DND-41 (cell line): ENCODE results near the gene FLRT2.

Experiments
- ATAC-seq: fragments of 200-7000 bp; cut with Tn5 transposase; 3 replicates; pipeline ENCODE4 v1.9.1; 2021; ENCODE audit warnings: low read depth; ENCODE audit not compliant: insufficient read depth
- DNase-seq: peaks from one replicate; pipeline ENCODE4 v3.0.0-alpha.2; 2020
- H2AFZ ChIP-seq: 2 replicates; pipeline ENCODE4 v1.6.0; 2012; ENCODE audit warnings: low read depth, low read length
- H3K27ac ChIP-seq: 2 replicates; pipeline ENCODE4 v1.5.1; 2012; ENCODE audit warnings: low read length, inconsistent platforms
- H3K27me3 ChIP-seq: fragments of 200-600 bp; sonication (generic); 2 replicates; pipeline ENCODE4 v1.6.0; 2012; ENCODE audit warnings: low read length, mild to moderate bottlenecking, inconsistent platforms; ENCODE audit not compliant: insufficient read depth, poor library complexity
- H3K36me3 ChIP-seq: 2 replicates; pipeline ENCODE4 v1.5.1; 2012; ENCODE audit warnings: low read length, inconsistent platforms; ENCODE audit not compliant: insufficient read depth
- H3K4me1 ChIP-seq: 2 replicates; pipeline ENCODE4 v1.5.1; 2012; ENCODE audit warnings: mild to moderate bottlenecking, low read length; ENCODE audit not compliant: insufficient read depth
- H3K4me2 ChIP-seq: 2 replicates; pipeline ENCODE4 v1.6.0; 2012; ENCODE audit warnings: mild to moderate bottlenecking, moderate library complexity, low read length, inconsistent platforms; ENCODE audit not compliant: insufficient read depth
- H3K4me3 ChIP-seq, 2 experiments: fragments of 200-600 bp in 1 of 2; shearing (Covaris generic) in 1 of 2; 2 replicates each; pipeline ENCODE4 v1.5.1; 2012 to 2016; ENCODE audit warnings: inconsistent platforms in 2 of 2, low read length in 2 of 2, mild to moderate bottlenecking in 2 of 2, low read depth in 1 of 2, moderate library complexity in 1 of 2
- H3K79me2 ChIP-seq: 2 replicates; pipeline ENCODE4 v1.6.0; 2012; ENCODE audit warnings: low read length, inconsistent platforms; ENCODE audit not compliant: insufficient read depth
- H3K9ac ChIP-seq: 2 replicates; pipeline ENCODE4 v1.6.0; 2012; ENCODE audit warnings: low read depth, mild to moderate bottlenecking, inconsistent platforms, low read length, moderate library complexity
- H3K9me3 ChIP-seq: 2 replicates; pipeline ENCODE4 v1.5.1; 2012; ENCODE audit warnings: low read length, moderate library complexity, mild to moderate bottlenecking, inconsistent platforms; ENCODE audit not compliant: insufficient read depth, severe bottlenecking
- H4K20me1 ChIP-seq: 2 replicates; pipeline ENCODE4 v1.6.0; 2012; ENCODE audit warnings: low read length; ENCODE audit not compliant: insufficient read depth
- EZH2 ChIP-seq: IDR thresholded peaks from 3 replicates; pipeline ENCODE4 v1.6.1; 2012; ENCODE audit warnings: borderline replicate concordance, low read depth, mild to moderate bottlenecking, moderate library complexity, low read length, inconsistent platforms; ENCODE audit not compliant: severe bottlenecking
- TF ChIP-seq, protein P1 (sequence below): IDR thresholded peaks from 2 replicates; pipeline ENCODE4 v1.5.1; 2012; ENCODE audit warnings: borderline replicate concordance, low read length, moderate library complexity, mild to moderate bottlenecking; ENCODE audit not compliant: poor library complexity, severe bottlenecking; ENCODE audit errors: extremely low read depth

The FLRT2 gene

DNA sequence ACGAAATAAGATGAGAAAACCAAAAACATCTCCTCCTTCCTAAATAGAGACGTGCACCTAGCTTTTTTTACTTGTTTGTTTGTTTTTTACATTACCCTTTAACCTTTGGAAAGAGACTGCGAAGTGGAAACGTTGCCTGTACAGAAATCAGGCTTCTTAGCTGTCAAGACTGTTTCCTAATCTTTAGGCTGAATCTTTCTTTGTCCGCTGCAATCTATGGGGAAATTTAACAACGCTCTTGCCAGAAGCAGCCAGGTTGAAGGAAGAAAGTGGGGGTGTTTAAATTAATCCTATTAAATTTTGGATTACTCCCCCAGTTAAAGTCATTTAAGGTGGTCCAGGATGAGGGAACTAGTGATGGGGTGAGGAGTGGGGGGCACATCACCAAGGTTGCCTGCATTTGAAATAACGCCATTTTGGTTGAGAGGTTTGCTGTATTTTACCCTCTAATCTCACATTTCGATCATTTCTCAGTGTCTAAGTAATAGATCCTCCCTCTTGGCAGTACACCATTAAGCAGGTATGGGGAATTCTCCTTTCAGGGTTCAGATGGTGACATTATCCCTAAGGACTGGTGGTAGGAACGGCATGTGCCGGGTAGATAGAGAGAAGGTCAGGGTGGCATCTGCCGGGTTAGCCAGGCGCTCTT is 2.6 kb downstream of the FLRT2 start:
- no peaks in the 10 kb centered on the region for H3K36me3 ChIP-seq
- no peaks in the 10 kb centered on the region for H3K79me2 ChIP-seq
- DNase-seq: no peak
- no peaks in the 10 kb centered on the region for H3K27me3 ChIP-seq
- no peaks in the 10 kb centered on the region for H4K20me1 ChIP-seq
- no peak for ATAC-seq
- no peak overlapping the region for H3K4me2 ChIP-seq
- no peak overlapping the region for H3K9ac ChIP-seq
- no peak overlapping the region for H3K27ac ChIP-seq
- TF ChIP-seq, protein P1, sequence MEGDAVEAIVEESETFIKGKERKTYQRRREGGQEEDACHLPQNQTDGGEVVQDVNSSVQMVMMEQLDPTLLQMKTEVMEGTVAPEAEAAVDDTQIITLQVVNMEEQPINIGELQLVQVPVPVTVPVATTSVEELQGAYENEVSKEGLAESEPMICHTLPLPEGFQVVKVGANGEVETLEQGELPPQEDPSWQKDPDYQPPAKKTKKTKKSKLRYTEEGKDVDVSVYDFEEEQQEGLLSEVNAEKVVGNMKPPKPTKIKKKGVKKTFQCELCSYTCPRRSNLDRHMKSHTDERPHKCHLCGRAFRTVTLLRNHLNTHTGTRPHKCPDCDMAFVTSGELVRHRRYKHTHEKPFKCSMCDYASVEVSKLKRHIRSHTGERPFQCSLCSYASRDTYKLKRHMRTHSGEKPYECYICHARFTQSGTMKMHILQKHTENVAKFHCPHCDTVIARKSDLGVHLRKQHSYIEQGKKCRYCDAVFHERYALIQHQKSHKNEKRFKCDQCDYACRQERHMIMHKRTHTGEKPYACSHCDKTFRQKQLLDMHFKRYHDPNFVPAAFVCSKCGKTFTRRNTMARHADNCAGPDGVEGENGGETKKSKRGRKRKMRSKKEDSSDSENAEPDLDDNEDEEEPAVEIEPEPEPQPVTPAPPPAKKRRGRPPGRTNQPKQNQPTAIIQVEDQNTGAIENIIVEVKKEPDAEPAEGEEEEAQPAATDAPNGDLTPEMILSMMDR: no peak
- TF ChIP-seq EZH2: no peak
- H2AFZ ChIP-seq: no peak overlapping the region
- H3K9me3 ChIP-seq: peaks cover 13% of the 10 kb centered on the region
- H3K4me3 ChIP-seq: no peak overlapping the region
- H3K4me1 ChIP-seq: no peaks in the 10 kb centered on the region

DNA sequence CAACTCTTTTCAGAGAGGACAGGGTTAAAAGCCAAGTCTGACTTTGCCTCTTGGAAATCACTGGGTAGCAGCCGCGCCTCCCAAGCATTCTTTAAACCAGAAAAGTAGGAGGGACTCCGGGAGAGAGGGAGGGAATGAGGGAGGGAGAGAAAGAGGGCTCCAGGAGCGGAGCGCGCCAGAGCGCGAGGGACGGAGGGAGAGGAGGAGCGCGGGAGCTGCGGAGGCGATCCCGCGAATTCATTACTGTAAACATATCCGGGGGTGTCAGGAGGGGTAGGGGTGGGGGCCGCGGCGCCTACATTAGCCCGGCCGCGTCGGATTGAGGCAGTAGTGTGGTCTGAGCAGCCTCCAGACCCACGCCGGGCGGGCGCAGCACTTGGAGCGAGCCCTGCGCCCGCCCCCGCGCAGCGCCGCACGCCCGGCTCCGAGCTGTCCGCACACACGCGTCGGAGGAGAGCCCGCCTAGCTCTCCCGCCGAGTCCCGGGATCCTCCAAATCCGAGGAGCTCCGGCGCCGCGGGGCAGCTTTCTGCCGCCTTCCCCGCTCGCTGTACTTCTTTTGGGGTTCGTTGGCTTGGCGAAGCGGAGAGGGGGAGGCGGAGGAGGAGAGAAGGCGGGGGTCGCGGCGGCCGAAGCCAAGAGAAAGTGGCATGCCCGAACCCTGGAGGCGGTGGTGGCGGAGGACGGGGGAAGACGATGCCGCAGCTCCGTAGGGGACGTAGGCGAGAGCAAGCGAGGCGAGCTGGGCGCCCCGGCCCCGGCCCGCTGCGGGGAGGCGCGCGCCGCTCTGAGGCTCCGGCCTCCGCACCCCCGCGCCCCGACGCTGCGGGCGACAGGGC is 3.3 kb downstream of the FLRT2 start:
- Histone ChIP-seq H3K9me3 (peaks cover 13% of the 10 kb centered on the region), H3K27ac (no peak overlapping the region), H3K79me2 (no peaks in the 10 kb centered on the region), H3K4me3 (no peak overlapping the region), H3K9ac (no peak overlapping the region), H2AFZ (no peak overlapping the region), H3K36me3 (no peaks in the 10 kb centered on the region), H4K20me1 (no peaks in the 10 kb centered on the region), H3K4me1 (no peaks in the 10 kb centered on the region), H3K4me2 (no peak overlapping the region), H3K27me3 (no peaks in the 10 kb centered on the region)
- ATAC-seq: no peak
- TF ChIP-seq, protein P1: no peak
- TF ChIP-seq EZH2: no peak
- DNase-seq: no peak

DNA sequence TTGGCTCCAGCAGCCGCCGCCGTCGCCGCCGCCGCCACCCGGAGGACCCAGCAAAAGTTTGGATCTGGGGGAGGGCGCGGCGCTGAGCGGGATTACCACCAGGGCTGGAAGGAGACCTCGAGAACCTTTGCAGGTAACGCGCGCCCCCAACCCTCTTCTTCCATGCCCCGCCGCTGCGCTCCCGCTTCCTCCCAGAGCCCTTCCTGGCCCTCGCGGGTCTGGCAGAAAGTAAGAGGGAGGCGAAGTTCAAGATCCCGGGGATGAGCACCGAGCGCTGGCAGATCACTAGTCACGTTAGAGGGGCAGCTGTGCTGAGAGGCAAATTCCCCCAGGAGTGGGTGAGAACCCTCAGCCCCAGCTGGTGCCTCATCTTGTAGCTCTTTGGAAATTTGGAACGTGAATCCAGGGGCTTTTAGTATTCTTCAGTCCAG is 3.9 kb downstream of the FLRT2 start:
- H4K20me1 ChIP-seq: no peaks in the 10 kb centered on the region
- no peak overlapping the region for H3K4me2 ChIP-seq
- H3K4me1 ChIP-seq: no peaks in the 10 kb centered on the region
- TF ChIP-seq EZH2: no peak
- TF ChIP-seq, protein P1: no peak
- no peaks in the 10 kb centered on the region for H3K27me3 ChIP-seq
- H2AFZ ChIP-seq: no peak overlapping the region
- no peak for ATAC-seq
- no peak for DNase-seq
- H3K27ac ChIP-seq: no peak overlapping the region
- H3K4me3 ChIP-seq: no peak overlapping the region
- no peak overlapping the region for H3K9ac ChIP-seq
- no peaks in the 10 kb centered on the region for H3K36me3 ChIP-seq
- H3K9me3 ChIP-seq: peaks cover 13% of the 10 kb centered on the region
- no peaks in the 10 kb centered on the region for H3K79me2 ChIP-seq
